Hypothalamus (tissue), 51 donors: ENCODE data around the gene PPP4R2.
A peak's percentile ranks its signal among the peaks of the same experiment; 100 is the strongest.

Experiments used
- DNase-seq, 51 donors: peaks; one replicate each; lab custom pipeline; 2025; lab: John Stamatoyannopoulos, UW

PPP4R2 gene

GRCh38 chr3:73021301-73021835 is 24.8 kb downstream of the PPP4R2 start:
- no peak for DNase-seq

GRCh38 chr3:73024836-73025235 is 28.2 kb downstream of the PPP4R2 start:
- no peak for DNase-seq

- DNase-seq: peak in 1 of 51 donors; percentile 27
These were observed 29.6 kb downstream of the PPP4R2 start for GRCh38 chr3:73026111-73026759.

GRCh38 chr3:73026760-73027113 is 30.1 kb downstream of the PPP4R2 start:
- DNase-seq: no peak

GRCh38 chr3:73028803-73029202 is 32.2 kb downstream of the PPP4R2 start:
- no peak for DNase-seq

- no peak for DNase-seq
These were observed 32.7 kb downstream of the PPP4R2 start for GRCh38 chr3:73029321-73029796.

- DNase-seq: no peak
These were observed 33.5 kb downstream of the PPP4R2 start for GRCh38 chr3:73030073-73030597.

- DNase-seq: no peak
These were observed 35.0 kb downstream of the PPP4R2 start for GRCh38 chr3:73031573-73032103.

GRCh38 chr3:73036694-73037591 is 40.3 kb downstream of the PPP4R2 start:
- DNase-seq: no peak

- DNase-seq: no peak
These were observed 44.9 kb downstream of the PPP4R2 start for GRCh38 chr3:73041537-73041936.

GRCh38 chr3:73043414-73043813 is 46.8 kb downstream of the PPP4R2 start:
- no peak for DNase-seq

- no peak for DNase-seq
These were observed 48.8 kb downstream of the PPP4R2 start for GRCh38 chr3:73045391-73045790.

- no peak for DNase-seq
These were observed 49.6 kb downstream of the PPP4R2 start for GRCh38 chr3:73046195-73046594.

- no peak for DNase-seq
These were observed 52.7 kb downstream of the PPP4R2 start for GRCh38 chr3:73049319-73049718.

- no peak for DNase-seq
These were observed 56.2 kb downstream of the PPP4R2 start for GRCh38 chr3:73052857-73053256.

- DNase-seq: no peak
These were observed 59.0 kb downstream of the PPP4R2 start for GRCh38 chr3:73055583-73055982.

GRCh38 chr3:73056014-73056844 is 59.6 kb downstream of the PPP4R2 start:
- DNase-seq: peak in 2 of 51 donors; percentile 1 to 31

- no peak for DNase-seq
These were observed 60.2 kb downstream of the PPP4R2 start for GRCh38 chr3:73056845-73057150.

GRCh38 chr3:73060302-73060723 is 63.7 kb downstream of the PPP4R2 start:
- no peak for DNase-seq

GRCh38 chr3:73061416-73061815 is 64.8 kb downstream of the PPP4R2 start, which contains the start of gene EBLN2:
Gene EBLN2 (plus strand): TSS chr3:73061659. CDS start chr3:73062082, 423 bp downstream.
- no peak for DNase-seq
